ENCODE results near the gene ZBTB47.

ZBTB47 gene

DNA sequence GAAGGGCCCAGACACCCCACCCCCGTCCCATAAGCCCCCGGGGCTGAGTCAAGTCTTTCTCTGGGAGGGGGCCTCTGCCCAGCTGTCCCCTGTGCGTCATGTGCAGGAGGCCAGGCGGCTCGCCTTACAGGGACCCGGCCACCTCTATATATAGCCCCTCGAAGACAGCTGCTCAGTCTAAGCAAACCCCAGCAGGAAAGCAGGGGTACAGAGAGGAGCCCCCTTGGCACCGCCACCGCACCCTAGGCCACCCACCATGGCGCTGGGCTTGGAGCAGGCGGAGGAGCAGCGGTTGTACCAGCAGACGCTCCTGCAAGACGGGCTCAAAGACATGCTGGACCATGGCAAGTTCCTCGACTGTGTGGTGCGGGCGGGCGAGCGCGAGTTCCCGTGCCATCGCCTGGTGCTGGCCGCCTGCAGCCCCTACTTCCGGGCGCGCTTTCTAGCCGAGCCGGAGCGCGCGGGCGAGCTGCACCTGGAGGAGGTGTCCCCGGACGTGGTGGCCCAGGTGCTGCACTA lies 31.9 kb downstream of the ZBTB47 start, which contains the start of gene KLHL40:
Gene KLHL40 (plus strand): TSS at position 175 of the 519 bp plus-strand sequence. CDS start 82 bp downstream, at position 257.
- DNase-seq (ENCODE audit: low spot score), result no peak

DNA sequence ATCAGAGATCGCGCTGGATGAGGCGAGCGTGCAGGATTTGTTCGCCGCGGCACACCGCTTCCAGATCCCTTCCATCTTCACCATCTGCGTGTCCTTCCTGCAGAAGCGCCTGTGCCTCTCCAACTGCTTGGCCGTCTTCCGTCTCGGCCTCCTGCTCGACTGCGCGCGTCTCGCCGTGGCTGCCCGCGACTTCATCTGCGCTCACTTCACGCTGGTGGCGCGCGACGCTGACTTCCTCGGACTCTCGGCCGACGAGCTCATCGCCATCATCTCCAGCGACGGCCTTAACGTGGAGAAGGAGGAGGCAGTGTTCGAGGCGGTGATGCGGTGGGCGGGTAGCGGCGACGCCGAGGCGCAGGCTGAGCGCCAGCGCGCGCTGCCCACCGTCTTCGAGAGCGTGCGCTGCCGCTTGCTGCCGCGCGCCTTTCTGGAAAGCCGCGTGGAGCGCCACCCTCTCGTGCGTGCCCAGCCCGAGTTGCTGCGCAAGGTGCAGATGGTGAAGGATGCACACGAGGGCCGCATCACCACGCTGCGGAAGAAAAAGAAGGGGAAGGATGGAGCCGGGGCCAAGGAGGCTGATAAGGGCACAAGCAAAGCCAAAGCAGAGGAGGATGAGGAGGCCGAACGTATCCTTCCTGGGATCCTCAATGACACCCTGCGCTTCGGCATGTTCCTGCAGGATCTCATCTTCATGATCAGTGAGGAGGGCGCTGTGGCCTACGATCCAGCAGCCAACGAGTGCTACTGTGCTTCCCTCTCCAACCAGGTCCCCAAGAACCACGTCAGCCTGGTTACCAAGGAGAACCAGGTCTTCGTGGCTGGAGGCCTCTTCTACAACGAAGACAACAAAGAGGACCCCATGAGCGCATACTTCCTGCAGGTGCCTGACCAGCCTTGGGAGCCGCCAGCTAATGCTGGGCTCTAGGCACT lies 32.7 kb downstream of the ZBTB47 start:
- DNase-seq (ENCODE audit: low spot score), result no peak

DNA sequence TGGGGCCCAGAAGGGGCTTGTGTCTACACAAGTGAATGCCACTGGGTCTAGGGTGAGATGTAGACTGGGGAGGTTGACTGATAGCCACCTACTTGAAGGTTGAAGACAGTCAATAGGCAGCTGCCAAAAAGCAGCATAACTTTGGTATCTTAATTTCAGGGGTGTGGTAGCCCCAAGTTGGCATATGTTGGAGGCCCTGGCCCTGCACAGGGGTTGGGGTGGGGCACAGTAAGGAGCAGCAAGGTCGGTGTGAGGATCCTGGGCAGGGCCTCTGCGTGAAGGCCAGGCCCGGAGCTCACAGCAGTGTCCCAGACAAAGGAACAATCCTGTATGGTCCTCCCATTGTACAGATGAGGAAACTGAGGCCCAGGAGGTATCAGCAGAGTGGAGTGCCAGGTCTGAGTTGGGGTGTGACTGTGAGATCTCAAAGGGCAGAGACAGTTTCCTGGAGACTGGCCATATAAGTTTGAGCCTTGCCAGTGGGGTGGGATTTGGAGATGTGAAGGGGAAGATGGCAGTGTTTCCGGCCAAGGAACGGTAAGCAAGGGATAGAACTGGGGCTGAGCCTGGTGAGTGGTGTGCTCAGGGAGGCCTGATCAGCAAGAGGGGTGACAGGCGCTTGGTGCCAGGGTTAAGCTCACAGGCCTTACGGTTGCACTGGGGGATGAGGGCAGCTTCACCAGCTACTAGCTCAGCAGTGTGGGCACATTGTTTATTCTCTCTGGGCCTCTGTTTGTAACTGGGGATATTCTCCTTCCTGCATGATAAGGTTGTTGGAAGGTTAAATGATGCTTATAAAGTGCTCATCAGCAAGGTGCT lies 33.5 kb downstream of the ZBTB47 start:
- DNase-seq (ENCODE audit: low spot score), result no peak

DNA sequence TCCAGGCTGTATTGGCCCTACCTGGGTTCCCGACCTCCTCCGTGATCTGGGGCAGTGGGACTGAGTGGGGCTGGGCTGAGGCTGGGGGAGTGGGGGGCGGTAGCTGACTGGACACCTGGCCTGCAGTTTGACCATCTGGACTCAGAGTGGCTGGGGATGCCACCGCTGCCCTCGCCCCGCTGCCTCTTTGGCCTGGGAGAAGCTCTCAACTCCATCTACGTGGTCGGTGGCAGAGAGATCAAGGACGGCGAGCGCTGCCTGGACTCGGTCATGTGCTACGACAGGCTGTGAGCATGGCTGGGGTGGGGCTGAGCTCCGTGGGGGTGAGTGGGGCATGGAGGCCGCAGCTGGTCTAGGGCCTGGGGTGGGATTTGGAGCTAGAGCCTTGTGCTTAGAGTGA lies 34.5 kb downstream of the ZBTB47 start:
- no peak for DNase-seq (ENCODE audit: low spot score)

DNA sequence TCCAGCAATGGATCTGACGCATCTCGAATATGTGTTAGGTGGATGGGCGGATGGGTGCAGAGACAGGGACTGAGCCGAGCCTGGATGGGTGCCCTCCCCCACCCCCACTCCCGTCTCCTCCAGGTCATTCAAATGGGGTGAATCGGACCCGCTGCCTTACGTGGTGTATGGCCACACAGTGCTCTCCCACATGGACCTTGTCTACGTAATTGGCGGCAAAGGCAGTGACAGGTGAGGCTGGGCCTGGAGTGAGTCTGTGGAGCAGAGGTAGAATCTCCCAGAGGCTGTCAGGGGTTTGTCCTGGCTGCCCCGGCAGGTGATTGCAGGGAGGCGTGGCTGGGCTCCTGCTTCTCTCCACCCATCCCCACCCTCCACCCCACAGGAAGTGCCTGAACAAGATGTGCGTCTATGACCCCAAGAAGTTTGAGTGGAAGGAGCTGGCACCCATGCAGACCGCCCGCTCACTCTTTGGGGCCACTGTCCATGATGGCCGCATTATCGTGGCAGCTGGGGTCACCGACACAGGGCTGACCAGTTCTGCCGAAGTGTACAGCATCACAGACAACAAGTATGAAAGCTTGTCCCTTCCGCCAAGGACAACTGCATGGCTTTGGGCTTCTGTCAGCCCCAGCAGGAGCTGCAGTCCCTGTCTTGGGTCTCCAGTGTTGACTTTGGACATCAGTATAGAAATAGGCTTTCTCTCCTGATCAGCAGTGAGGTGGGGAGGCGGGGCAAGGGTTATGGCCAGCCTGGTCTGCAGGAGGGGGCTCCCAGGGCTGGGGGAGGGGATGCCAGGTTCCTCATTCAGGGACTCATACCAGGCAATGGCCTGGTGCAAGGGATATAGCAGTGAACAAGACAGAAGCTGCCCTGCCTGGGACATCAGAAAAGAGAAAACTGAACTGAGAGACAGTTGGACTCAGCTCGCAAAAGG lies 35.3 kb downstream of the ZBTB47 start:
- DNase-seq (ENCODE audit: low spot score), result no peak

DNA sequence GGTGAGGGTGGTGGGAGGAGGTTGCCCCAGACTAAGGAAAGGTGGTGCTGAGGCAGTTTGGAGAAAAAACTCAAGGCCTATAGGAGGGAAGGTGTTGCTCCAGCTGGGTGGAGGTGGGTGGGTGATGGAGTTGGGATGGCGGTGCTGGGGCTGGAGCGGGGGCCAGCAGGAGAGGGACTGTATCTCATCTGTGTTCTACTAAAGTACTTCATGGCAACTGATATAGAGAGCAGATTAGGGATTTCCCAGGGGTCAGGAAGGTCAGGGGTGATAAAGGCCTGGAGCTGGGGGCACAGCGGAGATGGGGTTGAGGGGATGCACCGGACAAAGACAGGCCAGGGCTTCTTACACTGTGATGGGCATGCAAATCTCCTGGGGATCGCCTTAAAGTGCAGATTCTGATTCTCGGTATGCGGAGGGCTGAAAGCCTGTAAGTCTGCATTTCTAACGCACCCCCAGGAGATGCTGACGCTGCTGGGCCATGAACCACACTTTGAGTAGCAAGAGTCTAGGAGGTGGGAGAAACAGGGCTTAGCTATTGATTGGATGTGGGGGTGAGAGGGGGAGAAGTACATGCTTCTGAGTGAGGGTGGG lies 36.0 kb downstream of the ZBTB47 start:
- no peak for DNase-seq (ENCODE audit: low spot score)

DNA sequence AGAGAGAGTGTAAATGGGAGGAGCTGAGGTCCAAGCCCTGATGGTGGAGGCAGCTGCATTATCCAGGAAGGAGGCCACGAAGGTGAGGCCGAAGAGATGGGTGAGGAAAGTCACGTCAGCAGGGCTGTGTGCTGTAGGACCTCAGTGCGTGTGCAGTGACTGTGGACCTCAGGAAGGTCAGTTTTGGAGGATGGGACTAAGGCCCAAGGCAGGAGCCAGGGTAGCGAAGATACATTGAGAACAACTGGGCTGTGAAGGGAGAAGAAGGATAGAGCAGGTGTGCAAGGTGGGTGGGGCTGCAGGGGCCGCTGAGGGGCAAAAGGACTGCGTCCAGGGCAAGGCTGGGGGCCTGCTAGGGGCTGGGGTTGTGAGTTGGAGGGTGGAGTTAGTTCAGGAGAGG lies 36.7 kb downstream of the ZBTB47 start:
- DNase-seq (ENCODE audit: low spot score), result no peak

DNA sequence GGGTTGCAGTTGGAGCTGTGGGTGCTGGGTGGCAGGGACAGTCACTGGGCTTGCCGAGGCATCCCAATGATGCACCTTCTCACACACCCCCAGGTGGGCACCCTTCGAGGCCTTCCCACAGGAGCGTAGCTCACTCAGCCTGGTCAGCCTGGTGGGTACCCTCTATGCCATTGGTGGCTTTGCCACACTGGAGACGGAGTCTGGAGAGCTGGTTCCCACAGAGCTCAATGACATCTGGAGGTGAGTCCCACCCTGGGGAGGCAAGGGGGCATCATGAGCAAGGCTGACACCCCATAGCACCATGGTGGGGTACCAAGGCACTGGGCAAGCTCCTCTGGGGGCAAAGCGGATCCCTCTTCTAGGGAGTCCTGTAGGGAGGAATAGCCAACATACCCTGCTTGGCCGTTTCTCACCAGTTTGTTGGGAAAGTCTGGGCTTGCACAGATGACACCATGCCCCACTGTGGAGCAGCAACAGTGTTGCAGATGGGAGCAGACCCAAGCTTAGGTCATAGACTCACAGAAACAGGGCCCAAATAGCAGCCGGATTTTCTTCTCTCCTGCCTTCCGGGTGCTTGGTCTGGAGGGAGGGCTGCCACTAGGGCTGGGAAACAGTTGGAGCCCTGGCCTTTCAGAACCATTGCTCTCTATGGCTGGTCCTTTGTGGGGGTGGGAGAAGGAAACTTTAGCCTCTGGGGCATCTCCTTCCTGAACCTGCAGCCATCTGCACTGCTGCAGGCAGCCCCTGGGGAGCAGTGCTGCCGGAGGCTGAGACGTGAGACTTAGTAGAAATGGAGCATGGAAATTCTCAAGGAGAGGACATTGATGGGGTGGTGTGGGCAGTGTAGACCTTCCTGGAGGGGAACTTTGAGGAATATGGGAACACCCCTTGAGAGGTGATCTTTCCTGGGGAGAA lies 37.5 kb downstream of the ZBTB47 start:
- DNase-seq (ENCODE audit: low spot score), result no peak

DNA sequence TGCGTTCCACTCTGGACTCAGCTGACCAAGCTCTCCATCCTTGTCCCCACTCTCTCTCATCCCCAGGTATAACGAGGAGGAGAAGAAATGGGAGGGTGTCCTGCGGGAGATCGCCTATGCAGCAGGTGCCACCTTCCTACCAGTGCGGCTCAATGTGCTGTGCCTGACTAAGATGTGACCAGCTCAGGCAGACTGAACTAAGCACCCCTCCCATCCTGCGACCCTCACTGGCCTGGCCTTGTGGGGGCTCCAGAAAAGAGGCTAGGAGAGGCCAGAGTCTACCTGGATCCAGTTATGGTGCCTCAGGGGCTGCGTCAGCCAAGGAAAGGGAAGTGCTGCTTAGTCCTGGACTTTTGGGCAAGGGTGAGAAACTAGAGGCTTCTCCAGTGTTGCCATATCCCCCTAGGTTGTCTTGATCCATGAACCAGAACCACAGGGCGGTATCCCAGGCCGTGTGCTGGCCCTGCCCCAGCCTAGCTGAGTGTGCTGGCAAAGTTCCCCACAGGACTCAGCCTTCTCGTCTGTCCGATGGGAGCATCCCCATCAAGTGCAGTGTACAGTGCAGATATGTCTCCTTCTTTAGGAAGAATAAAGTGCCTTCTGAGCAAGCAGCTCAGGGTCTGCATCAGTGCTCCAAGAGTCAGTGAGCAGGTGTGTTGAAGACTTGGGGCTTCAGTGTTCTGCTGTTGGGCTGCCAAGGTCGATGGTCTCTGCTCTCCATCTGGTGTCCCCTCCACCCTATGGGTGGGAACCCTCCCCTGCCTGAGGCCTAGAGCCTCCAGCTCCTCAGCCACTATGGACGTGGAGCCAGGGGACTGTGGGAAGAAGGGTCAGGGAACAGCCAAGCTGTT lies 38.5 kb downstream of the ZBTB47 start:
- no peak for DNase-seq (ENCODE audit: low spot score)

DNA sequence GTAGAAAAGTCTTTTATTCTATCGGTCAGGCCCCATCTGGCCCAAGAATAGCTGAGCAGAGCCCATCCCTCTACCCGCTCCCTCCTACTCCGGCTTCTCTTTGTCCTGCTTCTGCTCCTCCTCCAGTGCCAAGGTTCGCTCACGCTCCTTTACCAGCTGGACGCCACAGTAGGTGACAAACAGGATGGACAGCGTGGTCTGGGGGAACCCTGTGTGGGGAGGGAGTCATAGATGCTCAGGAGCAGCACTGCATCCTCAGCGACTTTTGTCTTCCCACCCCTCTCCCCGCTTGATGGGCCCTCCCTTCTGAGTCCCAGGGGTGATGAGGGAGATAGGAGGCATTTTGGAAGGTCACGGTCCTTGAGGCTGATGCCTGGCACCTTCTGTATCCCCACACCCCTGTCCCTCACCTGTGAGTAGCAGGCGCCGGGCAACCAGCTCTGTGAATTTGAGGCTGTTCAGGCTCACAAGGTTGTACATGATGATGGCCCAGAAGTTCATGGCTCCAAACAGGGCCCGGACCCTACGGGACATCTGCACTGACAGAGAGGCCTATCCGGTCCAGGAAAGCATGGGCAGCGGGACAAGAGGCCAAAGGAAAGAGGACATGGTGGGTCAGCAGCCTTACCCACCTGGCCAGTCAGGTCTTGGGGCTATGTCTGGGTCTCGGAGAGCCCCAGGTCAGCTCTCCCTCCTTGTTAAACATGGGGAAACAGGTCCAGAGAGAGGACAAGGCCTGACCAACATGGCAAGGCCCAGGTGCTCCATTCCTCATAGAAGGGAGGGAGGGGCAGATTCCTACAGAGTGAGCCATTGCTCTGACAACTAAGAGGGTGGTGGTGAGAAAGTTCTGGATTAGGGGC lies 39.4 kb downstream of the ZBTB47 start:
- DNase-seq (ENCODE audit: low spot score), result no peak

DNA sequence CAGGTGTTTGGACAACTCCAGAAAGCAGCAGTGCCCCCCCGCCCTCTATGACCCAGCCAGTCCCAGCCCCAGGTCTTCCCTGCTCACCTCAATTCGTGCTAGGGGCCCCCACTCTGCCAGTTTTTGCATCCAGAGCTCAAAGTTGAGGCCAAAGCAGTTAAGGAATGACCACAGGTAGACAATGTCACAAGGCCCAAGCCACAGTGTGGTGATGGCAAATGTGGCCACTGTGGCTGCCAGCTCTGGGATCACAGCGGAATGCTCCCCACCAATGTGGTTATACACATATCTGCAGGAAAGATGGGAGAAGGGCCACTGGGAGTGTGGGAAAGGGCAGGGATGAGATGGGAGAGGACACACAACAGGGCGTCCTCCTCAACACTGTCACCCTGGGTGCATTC lies 40.0 kb downstream of the ZBTB47 start:
- DNase-seq (ENCODE audit: low spot score), result no peak

DNA sequence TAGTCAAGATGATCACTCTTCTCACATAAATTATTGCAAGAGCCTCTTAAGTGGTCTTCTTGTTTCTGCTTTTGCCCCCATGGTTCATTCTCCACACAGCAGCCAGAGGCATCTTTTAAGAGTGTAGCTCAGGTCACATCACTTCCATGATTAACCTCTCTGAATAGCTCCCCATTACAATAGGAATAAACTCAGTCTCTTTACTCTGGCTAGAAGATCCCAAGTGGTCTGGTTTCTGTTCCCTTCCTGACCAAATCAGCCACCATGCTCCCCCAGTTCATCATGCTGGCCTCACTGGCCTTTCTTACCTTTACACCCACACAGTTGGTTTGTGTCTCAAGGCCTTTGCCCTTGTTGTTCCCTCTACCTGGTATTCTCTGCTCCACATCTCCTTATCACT lies 40.9 kb downstream of the ZBTB47 start:
- no peak for DNase-seq (ENCODE audit: low spot score)

DNA sequence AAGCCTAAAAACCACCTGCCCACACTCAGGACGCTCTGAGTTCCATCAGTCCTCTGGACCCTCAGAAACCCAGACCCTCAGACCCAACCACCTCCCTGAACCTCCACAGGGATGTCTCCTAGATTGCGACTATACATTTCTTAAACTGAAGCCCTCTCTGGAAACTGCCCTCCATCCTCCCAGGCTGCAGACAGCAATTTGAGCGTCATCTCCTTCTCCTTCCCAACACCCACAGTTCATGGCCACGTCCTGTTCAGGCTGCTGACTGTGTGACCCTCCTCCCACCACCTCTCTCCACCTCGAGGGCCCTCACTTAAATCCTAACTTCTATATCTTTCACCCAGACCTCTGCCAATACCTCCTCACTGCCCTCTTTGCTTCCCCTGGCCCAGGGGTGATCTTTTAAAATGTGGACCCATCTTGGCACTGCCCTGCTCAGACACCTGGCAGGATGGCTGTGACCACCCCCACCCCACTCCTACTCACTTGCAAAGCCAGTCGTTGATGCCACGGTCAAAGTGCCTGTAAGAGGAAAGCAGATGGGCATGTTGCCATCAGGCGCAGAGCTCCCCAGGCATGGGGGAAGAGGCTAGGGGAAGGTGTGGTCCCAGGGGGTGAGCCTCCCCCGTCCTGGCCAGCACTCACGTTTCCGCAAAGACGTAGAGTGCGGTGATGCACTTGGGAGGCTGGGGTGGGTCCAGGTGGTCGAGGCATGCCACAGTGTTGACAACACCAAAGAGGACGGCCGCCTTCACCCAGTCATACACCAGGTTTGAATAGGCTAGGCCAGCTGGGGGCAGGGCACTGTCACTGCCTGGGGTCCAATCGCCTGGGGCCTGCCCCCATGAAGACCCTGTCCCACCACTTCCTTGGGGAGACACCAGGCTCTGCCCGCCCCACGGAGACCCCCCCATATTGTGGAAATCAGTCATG lies 43.1 kb downstream of the ZBTB47 start:
- no peak for DNase-seq (ENCODE audit: low spot score)

DNA sequence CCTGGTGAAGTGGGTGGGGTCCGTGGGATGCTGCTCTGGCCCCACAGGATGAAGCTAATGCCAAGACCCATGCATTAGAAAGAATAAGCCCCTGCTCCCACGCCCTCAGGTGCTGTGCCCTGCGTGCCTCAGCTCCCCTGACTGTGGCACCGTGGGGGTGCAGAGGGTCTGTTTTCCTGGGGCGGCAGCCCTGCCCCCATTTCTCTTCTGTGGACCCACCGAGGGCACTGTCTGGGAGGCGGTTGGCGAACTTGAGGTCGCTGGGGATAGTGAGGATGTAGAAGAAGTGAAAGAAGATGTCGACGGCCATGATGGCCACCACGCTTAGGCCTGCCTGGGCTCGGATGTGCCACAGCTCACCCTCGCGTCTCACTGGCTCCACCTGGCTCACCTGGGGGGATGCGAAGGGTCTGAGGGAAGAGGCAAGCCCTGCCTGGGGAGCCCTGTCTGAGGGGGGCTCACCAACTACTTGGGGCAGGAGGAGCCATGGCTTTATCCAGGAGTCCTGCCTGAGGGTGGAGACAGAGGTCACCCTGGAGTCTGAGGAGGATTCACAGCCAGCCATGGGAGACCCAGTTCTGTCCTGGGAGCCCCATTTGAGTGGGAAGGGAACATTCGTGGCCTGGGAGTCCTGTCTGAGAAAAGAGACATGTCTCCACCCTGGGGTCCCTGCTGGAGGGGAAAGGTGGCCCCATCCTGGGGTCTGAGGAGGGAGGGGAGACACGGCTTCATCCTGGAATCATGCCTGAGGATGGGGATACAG lies 44.0 kb downstream of the ZBTB47 start:
- no peak for DNase-seq (ENCODE audit: low spot score)

DNA sequence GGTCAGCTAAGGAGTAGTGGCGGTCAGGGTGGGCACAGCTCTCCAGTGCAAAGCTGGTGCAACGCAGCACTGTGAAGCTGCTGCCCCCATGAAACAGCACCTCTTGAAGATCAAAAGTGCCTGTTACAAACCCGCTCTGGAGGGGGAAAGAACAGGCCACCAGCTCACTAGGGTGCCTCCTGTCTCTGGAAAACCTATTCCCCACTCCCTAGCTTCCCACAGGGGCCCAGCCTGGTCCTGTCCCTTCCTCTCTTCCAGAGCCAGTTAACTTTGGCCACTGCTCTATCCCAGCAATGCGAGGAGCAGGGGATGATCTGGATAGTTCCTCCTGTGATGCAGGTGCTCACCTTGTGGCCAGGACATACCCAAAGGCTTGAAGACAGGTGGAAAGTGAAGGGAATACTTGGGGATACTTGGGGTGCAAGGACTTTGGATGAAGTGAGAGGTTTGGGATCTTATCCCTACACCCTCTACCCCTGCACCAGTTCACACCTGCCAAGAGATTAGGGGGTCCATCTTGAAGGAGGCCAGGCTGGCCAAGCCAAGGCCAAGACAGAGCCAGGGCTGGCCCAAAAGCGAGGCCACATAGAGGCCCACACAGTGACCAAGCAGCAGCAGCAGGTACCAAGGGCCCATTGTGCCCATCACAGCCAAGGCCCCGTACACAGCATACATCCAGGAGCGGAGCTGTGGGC lies 44.9 kb downstream of the ZBTB47 start:
- DNase-seq (ENCODE audit: low spot score), result no peak

DNA sequence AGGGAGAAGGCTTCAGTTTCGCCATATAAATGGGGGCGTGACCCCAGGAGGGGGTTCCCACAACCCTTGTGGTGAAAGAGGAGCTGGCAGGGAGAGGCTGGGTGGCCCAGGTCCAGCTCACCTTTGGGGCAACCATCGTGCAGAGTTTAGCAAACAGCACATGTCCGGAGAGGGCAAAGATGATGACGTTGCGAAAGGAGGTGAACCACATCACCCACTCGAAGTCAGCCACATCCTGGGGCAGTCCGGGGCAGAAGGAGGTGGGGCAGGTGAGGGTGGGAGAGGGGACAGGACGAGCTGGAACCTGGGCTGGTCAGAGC lies 45.4 kb downstream of the ZBTB47 start:
- no peak for DNase-seq (ENCODE audit: low spot score)

All from HuH-7 (cell line).